AG04450 (cell line): ENCODE results near the gene CDKAL1. TPM values are rescaled to one million over a fixed set of nuclear protein-coding genes. Genes with fewer than 3 reads are reported as not detected.

Source experiments
- CTCF ChIA-PET: fragments of 300-600, 350-600 bp; formaldehyde crosslinking; extraction: SDS; loops from one replicate; lab custom pipeline; 2022; ENCODE audit warnings: antibody characterized with exemption, inconsistent platforms; lab: Charles Lee
- POLR2A ChIA-PET: fragments of 350-600 bp; formaldehyde crosslinking; extraction: SDS; loops from one replicate; lab custom pipeline; 2021; ENCODE audit warnings: antibody characterized with exemption, inconsistent platforms; lab: Yijun Ruan, JAX
- DNase-seq: peaks from one replicate; pipeline ENCODE4 v3.0.0-alpha.2; 2011; ENCODE audit warnings: low read depth, low spot score
- H3K27ac ChIP-seq: one replicate; pipeline ENCODE4 v1.5.1; 2012; ENCODE audit warnings: low read depth, low read length, control low read depth
- H3K27me3 ChIP-seq: one replicate; pipeline ENCODE4 v1.6.0; 2012; ENCODE audit warnings: low read length; ENCODE audit not compliant: control insufficient read depth, insufficient read depth
- H3K4me3 ChIP-seq: 2 replicates; pipeline ENCODE4 v1.5.1; 2011; ENCODE audit warnings: mild to moderate bottlenecking, low read depth, low read length, control low read depth
- H3K9me3 ChIP-seq: 2 replicates; pipeline ENCODE4 v1.5.1; 2012; ENCODE audit warnings: low read length; ENCODE audit not compliant: control insufficient read depth, insufficient read depth
- polyA plus RNA-seq: library from polyadenylated mRNA; depleted of rRNA; stranded (reverse); fragments of >200 nt; gene quantifications from 2 replicates; pipeline ENCODE4 v1.2.3, GENCODE V29; 2011
- TF ChIP-seq, protein P1 (sequence below): IDR thresholded peaks from 2 replicates; pipeline ENCODE4 v1.5.1; 2011; ENCODE audit warnings: low read depth, low read length, control low read depth, inconsistent platforms

CDKAL1 gene
- polyA plus RNA-seq, 1 experiment = 9.2 TPM

DNA sequence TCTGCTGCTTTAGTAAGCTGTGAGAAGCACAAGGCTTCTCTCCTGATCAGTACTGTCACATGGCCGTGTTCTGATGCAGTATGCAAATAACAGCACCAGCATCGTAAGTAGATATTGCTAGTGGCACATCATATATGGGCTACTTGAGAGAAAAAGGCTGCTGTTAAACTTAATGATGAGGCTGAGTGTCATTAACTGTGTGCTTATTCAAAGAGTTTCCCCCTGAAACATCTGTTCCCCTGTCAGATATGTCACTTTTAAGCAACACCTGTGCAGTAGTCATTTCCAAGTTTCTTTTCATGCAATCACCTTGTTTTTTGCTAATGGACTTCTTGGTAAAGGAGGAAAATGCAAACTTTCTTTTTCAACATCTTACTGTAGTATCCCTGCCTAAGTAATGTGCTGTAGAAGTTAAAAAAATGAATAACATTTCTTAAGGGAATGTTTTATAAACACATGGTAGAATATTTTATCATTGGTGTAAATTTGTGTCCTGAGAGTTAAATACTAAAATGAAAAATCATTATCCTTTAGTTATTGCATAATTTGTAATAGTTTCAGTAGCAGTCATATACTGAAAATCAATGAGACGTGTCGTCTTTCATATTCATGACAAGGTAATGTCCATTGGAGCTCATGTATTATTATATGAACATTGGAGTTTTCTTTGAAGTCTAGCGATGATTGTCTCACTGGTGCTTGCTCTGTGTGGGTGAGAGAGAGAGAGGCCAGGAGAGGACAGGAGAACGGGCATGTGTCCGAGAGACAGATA lies 366.3 kb downstream of the CDKAL1 start:
- H3K27ac ChIP-seq = no peak overlapping the region
- H3K9me3 ChIP-seq = no peaks in the 10 kb centered on the region
- TF ChIP-seq, protein P1, sequence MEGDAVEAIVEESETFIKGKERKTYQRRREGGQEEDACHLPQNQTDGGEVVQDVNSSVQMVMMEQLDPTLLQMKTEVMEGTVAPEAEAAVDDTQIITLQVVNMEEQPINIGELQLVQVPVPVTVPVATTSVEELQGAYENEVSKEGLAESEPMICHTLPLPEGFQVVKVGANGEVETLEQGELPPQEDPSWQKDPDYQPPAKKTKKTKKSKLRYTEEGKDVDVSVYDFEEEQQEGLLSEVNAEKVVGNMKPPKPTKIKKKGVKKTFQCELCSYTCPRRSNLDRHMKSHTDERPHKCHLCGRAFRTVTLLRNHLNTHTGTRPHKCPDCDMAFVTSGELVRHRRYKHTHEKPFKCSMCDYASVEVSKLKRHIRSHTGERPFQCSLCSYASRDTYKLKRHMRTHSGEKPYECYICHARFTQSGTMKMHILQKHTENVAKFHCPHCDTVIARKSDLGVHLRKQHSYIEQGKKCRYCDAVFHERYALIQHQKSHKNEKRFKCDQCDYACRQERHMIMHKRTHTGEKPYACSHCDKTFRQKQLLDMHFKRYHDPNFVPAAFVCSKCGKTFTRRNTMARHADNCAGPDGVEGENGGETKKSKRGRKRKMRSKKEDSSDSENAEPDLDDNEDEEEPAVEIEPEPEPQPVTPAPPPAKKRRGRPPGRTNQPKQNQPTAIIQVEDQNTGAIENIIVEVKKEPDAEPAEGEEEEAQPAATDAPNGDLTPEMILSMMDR = no peak
- DNase-seq = no peak
- ChIA-PET CTCF (interaction anchor here (0.6 kb wide), 1 partner anchor 52 kb away, joined by 5 read pairs; no protein-coding TSS in a partner anchor), POLR2A (no interaction called here)
- no peak overlapping the region for H3K4me3 ChIP-seq
- no peaks in the 10 kb centered on the region for H3K27me3 ChIP-seq

DNA sequence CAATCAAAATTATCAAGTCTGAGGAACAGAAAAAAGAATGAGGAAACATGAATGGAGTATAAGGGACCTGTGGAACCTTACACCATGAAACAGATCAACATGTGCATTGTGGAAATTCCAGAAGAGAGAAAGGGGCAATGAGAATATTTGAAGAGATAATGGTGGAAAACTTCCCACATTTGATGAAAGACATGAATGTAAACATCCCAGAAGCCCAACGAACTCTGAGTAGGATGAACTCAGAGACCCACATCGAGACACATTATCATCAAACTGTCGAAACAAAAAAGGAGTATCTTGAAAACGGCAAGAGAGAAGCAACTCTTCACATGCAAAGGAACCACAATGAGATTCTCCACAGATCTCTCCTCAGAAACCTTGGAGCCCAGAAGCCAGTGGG lies 371.1 kb downstream of the CDKAL1 start:
- DNase-seq = no peak
- TF ChIP-seq, protein P1 = no peak
- no peak overlapping the region for H3K27ac ChIP-seq
- H3K9me3 ChIP-seq = no peaks in the 10 kb centered on the region
- ChIA-PET CTCF (no interaction called here), POLR2A (no interaction called here)
- H3K27me3 ChIP-seq = no peaks in the 10 kb centered on the region
- H3K4me3 ChIP-seq = no peak overlapping the region

DNA sequence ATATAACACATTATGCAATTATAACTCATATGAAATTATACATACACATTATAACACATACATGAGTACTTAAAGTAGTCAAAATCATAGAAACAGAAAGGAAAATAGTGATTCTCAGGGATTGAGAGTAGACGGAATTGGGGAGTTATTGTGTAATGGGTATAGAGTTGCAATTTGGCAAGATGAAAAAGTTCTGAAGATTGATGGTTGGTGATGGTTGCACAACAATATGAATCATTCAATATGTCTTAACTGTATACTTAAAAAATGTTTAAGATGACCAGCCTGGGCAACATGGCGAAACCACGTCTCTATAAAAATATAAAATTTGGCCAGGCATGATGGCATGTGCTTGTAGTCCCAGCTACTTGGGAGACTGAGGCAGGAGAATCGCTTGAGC lies 372.7 kb downstream of the CDKAL1 start:
- Histone ChIP-seq H3K27ac (no peak overlapping the region), H3K27me3 (no peaks in the 10 kb centered on the region), H3K4me3 (no peak overlapping the region), H3K9me3 (no peaks in the 10 kb centered on the region)
- ChIA-PET POLR2A (no interaction called here), CTCF (no interaction called here)
- TF ChIP-seq, protein P1 = no peak
- peak; percentile 56 for DNase-seq

DNA sequence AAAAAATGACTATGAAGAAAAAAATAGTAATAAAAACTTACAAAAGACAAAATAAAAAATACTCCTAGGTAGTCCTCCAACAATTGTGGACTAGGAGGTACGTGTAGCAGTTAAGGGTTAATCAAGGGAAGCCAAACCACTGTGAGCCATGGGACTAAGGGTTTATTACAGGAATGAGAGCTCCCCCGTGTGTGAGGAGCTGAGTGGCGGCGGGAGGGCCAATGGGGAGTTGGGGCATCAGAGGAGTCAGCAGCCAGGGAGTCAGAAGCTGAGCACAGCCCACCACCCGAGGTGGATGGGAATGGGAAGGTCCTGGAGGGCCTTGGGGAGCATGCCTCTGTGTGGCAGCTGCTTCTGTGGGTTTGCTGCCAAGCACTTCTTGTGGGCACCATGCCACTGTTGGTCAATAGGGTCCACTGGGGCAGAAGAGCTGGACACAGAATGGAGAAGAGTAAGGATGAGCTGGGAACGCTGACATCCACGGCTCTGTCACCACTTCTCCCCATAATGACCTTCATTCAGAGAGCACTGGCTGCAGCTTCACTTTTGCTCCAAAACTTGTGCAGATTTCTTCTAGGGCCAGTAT lies 373.3 kb downstream of the CDKAL1 start:
- H3K4me3 ChIP-seq = no peak overlapping the region
- DNase-seq = no peak
- no peaks in the 10 kb centered on the region for H3K27me3 ChIP-seq
- TF ChIP-seq, protein P1 = no peak
- H3K9me3 ChIP-seq = no peaks in the 10 kb centered on the region
- no peak overlapping the region for H3K27ac ChIP-seq
- ChIA-PET POLR2A (no interaction called here), CTCF (interaction anchor here (0.6 kb wide), 1 partner anchor 380 kb away, joined by 3 read pairs; no protein-coding TSS in a partner anchor)

DNA sequence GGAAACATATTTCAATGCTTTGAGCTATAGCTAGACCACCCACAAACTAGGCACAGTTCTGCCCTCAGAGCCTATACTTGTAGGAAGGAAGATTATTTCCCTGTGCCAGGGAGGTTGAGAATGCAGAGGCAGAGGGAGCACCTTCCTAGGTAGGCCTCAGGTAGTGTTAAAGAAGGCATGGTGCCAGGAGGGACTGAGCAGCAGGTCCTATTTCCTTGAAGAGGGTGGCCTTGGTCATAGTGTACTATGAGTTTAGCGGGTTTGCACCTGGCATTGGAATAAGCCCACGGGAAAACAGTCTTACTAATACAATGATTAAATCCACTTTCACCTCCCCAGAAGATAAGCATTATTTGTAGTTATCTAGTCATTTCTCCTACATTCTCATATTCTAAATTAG lies 375.4 kb downstream of the CDKAL1 start:
- POLR2A ChIA-PET = no interaction called here
- no peak for DNase-seq
- peaks cover 3% of the 10 kb centered on the region for H3K9me3 ChIP-seq
- TF ChIP-seq, protein P1 = no peak
- CTCF ChIA-PET = no interaction called here
- no peak overlapping the region for H3K27ac ChIP-seq
- H3K27me3 ChIP-seq = no peaks in the 10 kb centered on the region
- no peak overlapping the region for H3K4me3 ChIP-seq
